Measurements from ENCODE around the gene NXF1. TPM values are rescaled to one million over a fixed set of nuclear protein-coding genes. Genes with fewer than 3 reads are reported as not detected.

Gene NXF1
- 10 to 100 TPM; 77.9 to 84.7 TPM for polyA plus RNA-seq

- Histone ChIP-seq H3K4me3 (ENCODE audit: low read depth in 1 of 2, low read length in 2 of 2) (peak within 1 kb of the TSS; percentile 80 to 91), H3K4me1 (ENCODE audit: control insufficient read depth in 2 of 2, insufficient read depth in 2 of 2, low read length in 1 of 2) (peaks cover 0 to 9% of the 10 kb centered on the region in 2 donors), H3K9me3 (ENCODE audit: control insufficient read depth in 2 of 2, insufficient read depth in 1 of 2, low read depth in 1 of 2, low read length in 1 of 2) (no peaks in the 10 kb centered on the region), H3K27ac (ENCODE audit: low read depth in 2 of 2, low read length in 1 of 2) (peak within 1 kb of the TSS; percentile 92 to 95), H3K36me3 (ENCODE audit: control insufficient read depth in 2 of 2, insufficient read depth in 2 of 2, low read length in 1 of 2) (peaks cover 7 to 15% of the 10 kb centered on the region in 2 donors), H3K27me3 (ENCODE audit: control insufficient read depth in 1 of 2, insufficient read depth in 2 of 2, low read length in 2 of 2) (no peaks in the 10 kb centered on the region)
- 0 to 1% methylated on average over 74 to 77 of the region's 77 CpGs for WGBS, 2 donors
Observed at GRCh38 chr11:62805076-62805892, at the start of gene NXF1. Gene NXF1, minus strand, starts transcription at chr11:62805440. Its CDS starts 84 bp downstream, at chr11:62805356.

DNA sequence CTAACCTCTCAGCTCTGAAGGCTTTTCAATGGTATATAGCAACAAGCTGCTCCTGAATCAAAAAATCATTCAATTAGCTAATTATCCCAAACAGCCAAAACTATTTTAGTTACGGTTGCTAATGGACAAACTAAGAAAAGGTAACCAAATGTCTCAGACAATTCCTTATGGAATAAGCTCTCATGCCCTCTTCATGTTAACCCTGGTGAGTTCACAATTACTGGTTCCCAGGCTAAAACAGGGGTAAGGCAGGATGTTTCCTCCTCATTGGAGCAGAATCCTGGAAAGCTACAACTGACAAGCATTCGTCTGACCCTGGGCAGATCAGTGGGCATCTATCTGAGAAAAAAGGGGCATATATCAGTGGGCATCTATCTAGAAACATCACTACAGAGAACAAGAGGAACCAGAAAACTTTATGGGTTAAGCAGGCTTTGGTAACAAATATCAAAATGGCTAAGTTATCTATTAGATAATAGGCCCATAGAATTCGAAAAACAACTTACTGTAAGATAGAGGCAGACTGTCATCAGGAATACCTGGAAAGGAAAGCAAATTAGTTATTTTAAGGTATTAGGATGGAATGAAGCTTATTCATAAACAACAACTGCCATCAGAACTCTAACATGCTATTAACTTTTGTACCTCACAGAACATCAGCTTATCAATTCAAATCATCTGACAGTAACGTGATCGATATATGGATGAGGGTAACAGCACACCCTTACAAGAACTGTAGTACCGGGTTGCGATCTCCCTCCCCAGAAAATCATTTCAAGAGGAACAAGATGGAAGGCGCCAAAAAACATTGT lies 49.0 kb upstream of the NXF1 start:
- Histone ChIP-seq H3K9me3 (ENCODE audit: control insufficient read depth in 2 of 2, insufficient read depth in 1 of 2, low read depth in 1 of 2, low read length in 1 of 2) (no peaks in the 10 kb centered on the region), H3K36me3 (ENCODE audit: control insufficient read depth in 2 of 2, insufficient read depth in 2 of 2, low read length in 1 of 2) (peaks cover 0 to 12% of the 10 kb centered on the region in 2 donors), H3K4me3 (ENCODE audit: low read depth in 1 of 2, low read length in 2 of 2) (peak overlapping the region; percentile 76 to 100), H3K27me3 (ENCODE audit: control insufficient read depth in 1 of 2, insufficient read depth in 2 of 2, low read length in 2 of 2) (no peaks in the 10 kb centered on the region), H3K4me1 (ENCODE audit: control insufficient read depth in 2 of 2, insufficient read depth in 2 of 2, low read length in 1 of 2) (peaks cover 0 to 4% of the 10 kb centered on the region in 2 donors), H3K27ac (ENCODE audit: low read depth in 2 of 2, low read length in 1 of 2) (peak overlapping the region in 1 of 2 donors; percentile 29)
- WGBS, 2 donors = 10 to 11% methylated on average over 8 of the region's 8 CpGs

DNA sequence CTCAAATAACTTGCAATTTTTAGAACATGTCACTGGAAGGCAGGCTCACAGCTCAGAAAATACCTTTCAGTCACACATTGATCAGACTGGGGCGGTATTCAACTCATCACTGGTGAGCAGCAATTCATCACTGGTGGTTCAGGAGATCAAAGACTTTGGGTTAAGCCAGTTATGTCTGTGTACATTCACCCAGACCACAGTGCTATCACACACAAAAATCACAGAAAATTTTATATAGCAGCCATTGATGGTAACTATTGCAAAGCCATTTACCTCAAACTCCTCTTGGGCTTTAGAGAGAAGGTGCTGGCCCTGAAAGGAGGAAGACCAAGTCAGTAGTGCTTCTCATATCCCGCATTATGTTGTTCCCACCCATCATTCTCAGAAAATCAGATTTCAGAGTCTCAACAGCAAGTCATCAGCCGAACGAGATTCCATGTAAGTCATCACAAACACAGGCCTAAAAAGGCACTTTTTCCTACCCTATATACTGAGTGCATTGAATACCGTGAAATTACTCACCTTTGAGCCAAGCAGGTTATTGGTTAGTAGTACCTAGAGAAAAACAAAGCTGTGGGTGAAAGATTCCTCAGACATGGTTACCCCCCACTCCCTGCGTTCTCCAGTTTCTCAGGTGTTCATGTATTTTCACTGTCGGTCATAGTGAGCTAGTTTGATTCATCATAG lies 48.2 kb upstream of the NXF1 start:
- Histone ChIP-seq H3K27me3 (ENCODE audit: control insufficient read depth in 1 of 2, insufficient read depth in 2 of 2, low read length in 2 of 2) (no peaks in the 10 kb centered on the region), H3K27ac (ENCODE audit: low read depth in 2 of 2, low read length in 1 of 2) (no peak overlapping the region), H3K4me3 (ENCODE audit: low read depth in 1 of 2, low read length in 2 of 2) (peak overlapping the region; percentile 2 to 100), H3K9me3 (ENCODE audit: control insufficient read depth in 2 of 2, insufficient read depth in 1 of 2, low read depth in 1 of 2, low read length in 1 of 2) (no peaks in the 10 kb centered on the region), H3K4me1 (ENCODE audit: control insufficient read depth in 2 of 2, insufficient read depth in 2 of 2, low read length in 1 of 2) (peaks cover 0 to 4% of the 10 kb centered on the region in 2 donors), H3K36me3 (ENCODE audit: control insufficient read depth in 2 of 2, insufficient read depth in 2 of 2, low read length in 1 of 2) (peaks cover 0 to 12% of the 10 kb centered on the region in 2 donors)
- WGBS, 2 donors = 36 to 37% methylated on average over 7 of the region's 7 CpGs

GRCh38 chr11:62852523-62853188 lies 47.4 kb upstream of the NXF1 start:
- Histone ChIP-seq H3K4me3 (ENCODE audit: low read depth in 1 of 2, low read length in 2 of 2) (peak overlapping the region in 1 of 2 donors; percentile 100), H3K4me1 (ENCODE audit: control insufficient read depth in 2 of 2, insufficient read depth in 2 of 2, low read length in 1 of 2) (peaks cover 0 to 4% of the 10 kb centered on the region in 2 donors), H3K27me3 (ENCODE audit: control insufficient read depth in 1 of 2, insufficient read depth in 2 of 2, low read length in 2 of 2) (no peaks in the 10 kb centered on the region), H3K9me3 (ENCODE audit: control insufficient read depth in 2 of 2, insufficient read depth in 1 of 2, low read depth in 1 of 2, low read length in 1 of 2) (no peaks in the 10 kb centered on the region), H3K36me3 (ENCODE audit: control insufficient read depth in 2 of 2, insufficient read depth in 2 of 2, low read length in 1 of 2) (peaks cover 0 to 12% of the 10 kb centered on the region in 2 donors), H3K27ac (ENCODE audit: low read depth in 2 of 2, low read length in 1 of 2) (no peak overlapping the region)

DNA sequence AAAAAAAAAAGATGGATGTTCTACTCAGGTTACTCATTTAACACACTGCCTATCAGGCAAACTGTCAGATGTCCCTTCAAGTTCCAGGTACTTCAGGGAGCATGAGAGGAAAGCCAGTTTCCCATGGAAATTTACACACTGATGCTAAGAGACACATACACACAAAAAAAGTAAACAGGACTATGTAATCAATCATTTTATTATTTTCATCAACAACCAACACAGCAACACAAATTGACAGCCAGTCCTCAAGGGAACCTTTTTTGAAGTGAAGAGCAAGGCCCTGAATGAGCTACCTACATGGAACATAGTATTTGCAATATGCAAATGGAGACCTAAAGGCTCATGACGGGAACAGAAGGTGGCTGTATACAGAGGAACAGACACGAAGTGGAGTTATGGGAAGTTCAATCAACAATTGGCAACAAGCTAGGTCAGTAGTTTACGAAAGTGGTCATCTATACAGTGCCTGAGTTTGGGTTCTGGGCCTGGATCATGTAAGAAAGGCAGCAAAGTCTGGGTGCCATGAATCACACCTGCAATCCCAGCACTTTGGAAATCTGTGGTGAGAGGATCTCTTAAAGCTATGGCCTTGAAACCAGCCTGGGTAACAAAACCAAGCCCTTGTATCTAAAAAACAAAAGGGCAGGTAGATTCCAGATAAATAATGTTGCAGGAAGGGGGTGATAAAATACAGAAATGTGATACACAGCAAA lies 46.7 kb upstream of the NXF1 start:
- H3K4me1 ChIP-seq (ENCODE audit: control insufficient read depth in 2 of 2, insufficient read depth in 2 of 2, low read length in 1 of 2) = no peaks in the 10 kb centered on the region
- H3K27me3 ChIP-seq (ENCODE audit: control insufficient read depth in 1 of 2, insufficient read depth in 2 of 2, low read length in 2 of 2) = no peaks in the 10 kb centered on the region
- H3K27ac ChIP-seq (ENCODE audit: low read depth in 2 of 2, low read length in 1 of 2) = no peak overlapping the region
- H3K36me3 ChIP-seq (ENCODE audit: control insufficient read depth in 2 of 2, insufficient read depth in 2 of 2, low read length in 1 of 2) = peaks cover 0 to 12% of the 10 kb centered on the region in 2 donors
- H3K9me3 ChIP-seq (ENCODE audit: control insufficient read depth in 2 of 2, insufficient read depth in 1 of 2, low read depth in 1 of 2, low read length in 1 of 2) = no peaks in the 10 kb centered on the region
- H3K4me3 ChIP-seq (ENCODE audit: low read depth in 1 of 2, low read length in 2 of 2) = no peak overlapping the region
- 40 to 47% methylated on average over 3 of the region's 3 CpGs for WGBS, 2 donors

GRCh38 chr11:62850911-62851806 lies 45.9 kb upstream of the NXF1 start:
- Histone ChIP-seq H3K9me3 (ENCODE audit: control insufficient read depth in 2 of 2, insufficient read depth in 1 of 2, low read depth in 1 of 2, low read length in 1 of 2) (no peaks in the 10 kb centered on the region), H3K4me3 (ENCODE audit: low read depth in 1 of 2, low read length in 2 of 2) (no peak overlapping the region), H3K27ac (ENCODE audit: low read depth in 2 of 2, low read length in 1 of 2) (peak overlapping the region in 1 of 2 donors; percentile 40), H3K4me1 (ENCODE audit: control insufficient read depth in 2 of 2, insufficient read depth in 2 of 2, low read length in 1 of 2) (no peaks in the 10 kb centered on the region), H3K36me3 (ENCODE audit: control insufficient read depth in 2 of 2, insufficient read depth in 2 of 2, low read length in 1 of 2) (peaks cover 0 to 12% of the 10 kb centered on the region in 2 donors), H3K27me3 (ENCODE audit: control insufficient read depth in 1 of 2, insufficient read depth in 2 of 2, low read length in 2 of 2) (no peaks in the 10 kb centered on the region)
- whole genome bisulfite sequencing, 2 donors = 58 to 59% methylated on average over 15 of the region's 15 CpGs

DNA sequence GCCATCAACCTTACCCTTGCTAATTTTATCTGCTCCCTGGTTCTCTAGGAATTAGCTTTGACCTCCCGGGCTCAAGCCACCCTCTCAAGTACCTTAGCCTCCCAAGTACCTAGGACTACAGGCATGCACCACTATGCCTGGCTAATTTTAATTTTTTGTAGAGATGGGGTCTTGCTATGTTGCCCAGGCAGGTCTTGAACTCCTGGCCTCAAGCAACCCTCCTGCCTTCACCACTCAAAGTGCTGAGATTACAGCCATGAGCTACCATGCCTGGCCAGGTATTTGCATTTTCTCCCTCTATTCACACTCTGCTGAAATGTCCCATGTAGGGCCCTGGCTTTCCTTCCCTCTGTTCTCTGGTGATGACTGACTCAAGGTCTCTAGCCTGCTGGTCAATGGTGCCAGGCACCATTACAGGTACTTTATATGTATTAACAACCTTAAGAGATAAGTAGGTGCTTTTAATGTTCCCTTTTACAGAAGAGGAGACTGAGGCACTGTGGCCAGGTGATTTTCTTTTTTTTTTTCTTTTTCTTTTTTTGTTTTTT lies 42.6 kb upstream of the NXF1 start:
- H3K27me3 ChIP-seq (ENCODE audit: control insufficient read depth in 1 of 2, insufficient read depth in 2 of 2, low read length in 2 of 2) = no peaks in the 10 kb centered on the region
- no peak overlapping the region for H3K27ac ChIP-seq (ENCODE audit: low read depth in 2 of 2, low read length in 1 of 2)
- H3K4me3 ChIP-seq (ENCODE audit: low read depth in 1 of 2, low read length in 2 of 2) = no peak overlapping the region
- 95 to 96% methylated on average over 1 of the region's 1 CpG for WGBS, 2 donors
- no peaks in the 10 kb centered on the region for H3K9me3 ChIP-seq (ENCODE audit: control insufficient read depth in 2 of 2, insufficient read depth in 1 of 2, low read depth in 1 of 2, low read length in 1 of 2)
- peaks cover 0 to 7% of the 10 kb centered on the region in 2 donors for H3K36me3 ChIP-seq (ENCODE audit: control insufficient read depth in 2 of 2, insufficient read depth in 2 of 2, low read length in 1 of 2)
- H3K4me1 ChIP-seq (ENCODE audit: control insufficient read depth in 2 of 2, insufficient read depth in 2 of 2, low read length in 1 of 2) = no peaks in the 10 kb centered on the region

DNA sequence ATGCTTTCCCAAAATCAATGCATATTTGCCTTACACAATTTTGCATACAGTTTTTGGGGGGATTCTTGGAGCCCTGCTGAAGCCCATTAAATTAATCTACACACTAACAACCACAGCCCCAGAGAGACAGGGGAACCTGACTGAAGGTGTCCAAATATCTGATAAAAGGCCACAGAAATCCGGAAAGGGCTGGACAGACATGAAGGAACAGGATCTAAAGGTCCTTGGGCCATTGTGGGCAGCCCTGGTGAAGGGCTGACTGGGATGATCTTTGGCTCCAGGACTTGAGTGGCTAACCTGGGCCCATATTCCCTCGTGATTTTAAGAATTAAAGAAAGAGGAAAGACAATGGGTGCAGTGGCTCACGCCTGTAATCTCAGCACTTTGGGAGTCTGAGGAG lies 40.9 kb upstream of the NXF1 start:
- Histone ChIP-seq H3K9me3 (ENCODE audit: control insufficient read depth in 2 of 2, insufficient read depth in 1 of 2, low read depth in 1 of 2, low read length in 1 of 2) (no peaks in the 10 kb centered on the region), H3K27me3 (ENCODE audit: control insufficient read depth in 1 of 2, insufficient read depth in 2 of 2, low read length in 2 of 2) (no peaks in the 10 kb centered on the region), H3K36me3 (ENCODE audit: control insufficient read depth in 2 of 2, insufficient read depth in 2 of 2, low read length in 1 of 2) (no peaks in the 10 kb centered on the region), H3K4me1 (ENCODE audit: control insufficient read depth in 2 of 2, insufficient read depth in 2 of 2, low read length in 1 of 2) (peaks cover 0 to 3% of the 10 kb centered on the region in 2 donors), H3K27ac (ENCODE audit: low read depth in 2 of 2, low read length in 1 of 2) (no peak overlapping the region), H3K4me3 (ENCODE audit: low read depth in 1 of 2, low read length in 2 of 2) (no peak overlapping the region)
- WGBS, 2 donors = 87 to 89% methylated on average over 3 of the region's 3 CpGs

Data from esophagus (tissue), 2 donors.